ENCODE data around the gene LMO1.

The LMO1 gene

GRCh38 chr11:8291421-8292350 lies 28.0 kb upstream of the LMO1 start:
- no peak for TF ChIP-seq REST (IDR thresholded peaks at IDR 0.05; ENCODE audit: insufficient read depth in 1 of 2, low read depth in 2 of 2, low read length in 2 of 2)
- TF ChIP-seq POLR2AphosphoS5 (IDR thresholded peaks at IDR 0.05; ENCODE audit: low read depth, low read length) = no peak
- TF ChIP-seq FOXP2 (optimal IDR thresholded peaks at IDR 0.05; ENCODE audit: borderline replicate concordance, extremely low read depth, extremely low read length, insufficient read depth) = no peak
- no peak for TF ChIP-seq TAF1 (IDR thresholded peaks at IDR 0.05; ENCODE audit: borderline replicate concordance, insufficient read depth, low read length)

- TF ChIP-seq SIN3A (IDR thresholded peaks at IDR 0.05; ENCODE audit: borderline replicate concordance, insufficient read depth, low read length) = no peak
- TF ChIP-seq FOXP2 (optimal IDR thresholded peaks at IDR 0.05; ENCODE audit: borderline replicate concordance, extremely low read depth, extremely low read length, insufficient read depth) = no peak
Observed at GRCh38 chr11:8290081-8290810, 26.6 kb upstream of the LMO1 start.

GRCh38 chr11:8289492-8289918 lies 25.8 kb upstream of the LMO1 start:
- TF ChIP-seq REST (IDR thresholded peaks at IDR 0.05; ENCODE audit: insufficient read depth in 1 of 2, low read depth in 2 of 2, low read length in 2 of 2) (no peak), SIN3A (IDR thresholded peaks at IDR 0.05; ENCODE audit: borderline replicate concordance, insufficient read depth, low read length) (no peak), FOXP2 (optimal IDR thresholded peaks at IDR 0.05; ENCODE audit: borderline replicate concordance, extremely low read depth, extremely low read length, insufficient read depth) (no peak), POLR2AphosphoS5 (IDR thresholded peaks at IDR 0.05; ENCODE audit: low read depth, low read length) (no peak), TAF1 (IDR thresholded peaks at IDR 0.05; ENCODE audit: borderline replicate concordance, insufficient read depth, low read length) (no peak)

- TF ChIP-seq FOXP2 (optimal IDR thresholded peaks at IDR 0.05; ENCODE audit: borderline replicate concordance, extremely low read depth, extremely low read length, insufficient read depth) (no peak), TAF1 (IDR thresholded peaks at IDR 0.05; ENCODE audit: borderline replicate concordance, insufficient read depth, low read length) (no peak), REST (IDR thresholded peaks at IDR 0.05; ENCODE audit: insufficient read depth in 1 of 2, low read depth in 2 of 2, low read length in 2 of 2) (no peak), POLR2AphosphoS5 (IDR thresholded peaks at IDR 0.05; ENCODE audit: low read depth, low read length) (no peak), SIN3A (IDR thresholded peaks at IDR 0.05; ENCODE audit: borderline replicate concordance, insufficient read depth, low read length) (no peak)
Observed at GRCh38 chr11:8288824-8289491, 25.3 kb upstream of the LMO1 start.

GRCh38 chr11:8288166-8288772 lies 24.6 kb upstream of the LMO1 start:
- no peak for TF ChIP-seq SIN3A (IDR thresholded peaks at IDR 0.05; ENCODE audit: borderline replicate concordance, insufficient read depth, low read length)
- TF ChIP-seq POLR2AphosphoS5 (IDR thresholded peaks at IDR 0.05; ENCODE audit: low read depth, low read length) = no peak
- TF ChIP-seq TAF1 (IDR thresholded peaks at IDR 0.05; ENCODE audit: borderline replicate concordance, insufficient read depth, low read length) = no peak
- TF ChIP-seq REST (IDR thresholded peaks at IDR 0.05; ENCODE audit: insufficient read depth in 1 of 2, low read depth in 2 of 2, low read length in 2 of 2) = no peak
- no peak for TF ChIP-seq FOXP2 (optimal IDR thresholded peaks at IDR 0.05; ENCODE audit: borderline replicate concordance, extremely low read depth, extremely low read length, insufficient read depth)
